Measurements from ENCODE around the gene KRTAP16-1.

KRTAP16-1 gene

DNA sequence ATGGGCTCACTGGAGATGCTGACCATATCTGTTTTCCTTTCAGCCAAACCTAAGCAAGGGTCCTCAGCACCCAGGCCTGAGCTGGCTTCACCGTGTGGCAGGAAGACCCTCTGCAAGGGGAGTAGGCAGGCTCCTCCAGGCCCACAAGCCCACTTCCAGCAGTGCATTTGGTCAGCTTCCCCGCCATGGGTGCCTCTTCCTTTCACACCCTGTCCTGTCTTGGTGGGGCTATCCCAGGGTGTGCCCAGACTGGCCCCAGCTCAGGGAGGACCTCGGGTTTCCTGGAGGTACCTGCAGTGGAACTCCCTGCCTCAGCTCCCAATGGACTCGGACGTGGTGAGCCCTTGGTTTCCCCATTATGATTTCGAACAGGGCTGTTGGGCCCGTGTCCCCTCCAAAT lies 19.1 kb upstream of the KRTAP16-1 start:
- DNase-seq = no peak

- no peak for DNase-seq
These were observed 18.5 kb upstream of the KRTAP16-1 start for GRCh38 chr17:41327411-41328120.

DNA sequence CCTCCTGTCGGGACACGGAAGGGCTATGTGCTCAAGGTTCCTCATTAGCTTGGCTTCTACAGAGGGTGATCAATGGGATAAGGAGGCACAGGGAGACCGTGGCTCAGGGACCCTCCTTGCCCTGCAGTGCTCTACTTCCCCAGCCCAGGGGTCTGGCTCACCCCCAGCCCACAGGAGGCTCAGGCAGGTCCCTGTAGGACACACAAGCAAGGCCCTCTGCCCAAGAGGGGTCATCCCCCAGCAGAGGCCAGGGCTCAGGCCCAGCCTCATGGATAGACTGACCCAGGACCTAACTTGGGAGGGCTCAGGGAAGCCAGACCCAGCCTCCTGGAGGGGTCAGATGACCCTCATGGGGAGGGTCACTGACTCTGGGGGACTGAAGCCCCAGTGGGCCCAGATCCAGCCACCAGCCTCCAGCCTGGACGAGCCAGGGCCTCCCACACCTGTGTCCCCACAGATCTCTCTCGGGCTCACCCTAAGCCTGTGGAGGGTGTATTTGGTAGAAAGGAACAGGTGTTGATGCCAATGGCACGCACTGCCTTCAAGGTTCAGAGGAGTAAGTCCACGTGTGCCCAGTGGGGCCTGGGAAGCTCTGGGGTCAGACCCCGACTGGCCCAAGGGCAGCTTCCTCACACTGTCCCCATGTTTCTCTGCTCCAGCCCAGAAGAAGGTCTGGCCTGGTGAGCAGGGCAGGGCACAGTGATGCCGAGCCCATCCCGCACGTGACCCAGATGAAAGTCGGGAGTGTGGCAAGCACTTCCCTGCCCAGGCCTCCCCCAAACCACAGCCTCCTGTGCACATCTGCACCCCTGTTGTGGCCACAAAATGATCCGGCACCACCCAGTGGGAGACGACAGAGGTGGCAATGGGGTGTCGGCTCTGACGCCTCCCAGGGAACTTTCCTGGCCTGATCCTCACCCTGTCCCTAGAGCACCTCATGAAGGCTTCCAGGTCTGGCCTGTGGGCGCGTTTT lies 17.4 kb upstream of the KRTAP16-1 start:
- no peak for DNase-seq

- DNase-seq = no peak
These were observed 16.5 kb upstream of the KRTAP16-1 start for GRCh38 chr17:41325611-41326010.

DNA sequence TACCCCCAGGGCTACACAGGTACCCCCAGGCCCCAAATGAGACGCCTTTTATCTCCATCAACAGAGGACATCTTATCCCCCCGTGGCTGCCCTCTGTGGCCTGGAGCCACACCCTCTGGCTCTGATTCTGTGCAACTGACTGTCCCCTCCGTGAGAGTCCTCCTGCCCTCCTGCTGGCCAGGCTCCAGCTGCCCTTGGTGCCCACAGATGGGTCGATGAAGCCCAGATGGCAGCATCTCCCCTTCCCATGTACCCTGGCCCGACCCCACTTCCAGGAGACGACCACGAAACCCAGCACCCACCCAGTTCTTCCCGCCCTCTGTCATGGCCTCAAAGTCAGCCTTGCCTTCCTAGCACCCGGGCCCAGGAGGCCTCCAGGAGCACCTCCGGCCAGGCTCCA lies 16.0 kb upstream of the KRTAP16-1 start:
- DNase-seq = no peak

GRCh38 chr17:41324180-41325075 lies 15.3 kb upstream of the KRTAP16-1 start:
- no peak for DNase-seq

GRCh38 chr17:41322903-41323895 lies 14.1 kb upstream of the KRTAP16-1 start:
- no peak for DNase-seq

GRCh38 chr17:41322094-41322902 lies 13.2 kb upstream of the KRTAP16-1 start:
- no peak for DNase-seq

DNA sequence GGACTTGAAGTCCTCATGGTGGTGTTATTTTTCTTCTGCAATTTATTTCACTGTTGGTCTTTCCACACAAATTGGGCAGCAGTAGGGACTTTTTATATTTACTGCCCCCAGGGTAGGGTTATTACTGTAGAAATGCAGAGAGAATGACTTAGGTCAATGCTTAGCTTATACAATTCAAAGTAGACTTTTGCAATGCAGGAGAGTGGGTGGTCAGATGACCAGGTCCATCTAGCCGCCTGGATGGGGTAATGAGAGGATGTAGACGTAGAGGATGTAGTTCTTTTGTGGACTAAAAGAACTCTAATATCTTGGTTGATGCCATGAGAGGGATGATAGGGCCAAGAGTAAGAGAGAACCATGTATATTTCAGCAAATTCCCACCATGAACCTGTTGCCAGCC lies 9.1 kb upstream of the KRTAP16-1 start:
- DNase-seq = no peak

DNA sequence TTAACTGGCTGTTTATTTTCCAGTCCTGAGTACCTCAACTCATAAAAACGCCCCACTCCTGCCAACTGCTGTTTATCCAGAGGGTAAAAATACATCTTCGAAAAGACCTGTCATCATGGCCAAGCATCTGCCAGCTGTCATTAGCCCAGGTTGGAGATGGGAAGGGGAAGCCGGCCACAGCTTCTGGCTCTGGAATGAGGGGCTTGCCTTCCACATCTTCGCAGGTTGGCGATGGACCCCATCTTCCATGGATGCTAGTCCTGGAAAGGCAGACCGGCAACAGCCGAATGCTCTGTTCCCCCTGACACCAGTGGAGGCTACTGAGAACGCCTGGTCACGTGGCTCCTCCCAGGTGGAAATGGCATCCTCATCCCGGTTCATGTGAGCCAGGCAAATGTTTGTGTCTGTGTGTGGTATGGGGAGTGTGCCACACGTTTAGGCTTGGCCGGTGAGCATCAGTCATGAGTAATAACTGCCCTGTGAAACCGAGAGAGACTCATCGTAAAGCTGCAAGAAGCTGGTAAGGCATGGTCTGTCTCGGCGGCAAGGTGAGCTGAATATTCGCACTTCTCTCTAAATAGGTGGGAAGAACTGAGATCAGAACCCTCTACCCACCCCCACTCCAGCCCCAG lies 6.8 kb upstream of the KRTAP16-1 start:
- DNase-seq = no peak

- DNase-seq = no peak
These were observed 6.2 kb upstream of the KRTAP16-1 start, which contains the start of gene KRTAP17-1 for GRCh38 chr17:41315204-41315794. TSS of gene KRTAP17-1 (minus strand) at chr17:41315710. CDS start at chr17:41315650, 60 bp downstream.

GRCh38 chr17:41311111-41311510 lies 2.0 kb upstream of the KRTAP16-1 start:
- no peak for DNase-seq

GRCh38 chr17:41308251-41308917 lies 725 bp downstream of the KRTAP16-1 start:
- DNase-seq = peak; percentile 70

DNA sequence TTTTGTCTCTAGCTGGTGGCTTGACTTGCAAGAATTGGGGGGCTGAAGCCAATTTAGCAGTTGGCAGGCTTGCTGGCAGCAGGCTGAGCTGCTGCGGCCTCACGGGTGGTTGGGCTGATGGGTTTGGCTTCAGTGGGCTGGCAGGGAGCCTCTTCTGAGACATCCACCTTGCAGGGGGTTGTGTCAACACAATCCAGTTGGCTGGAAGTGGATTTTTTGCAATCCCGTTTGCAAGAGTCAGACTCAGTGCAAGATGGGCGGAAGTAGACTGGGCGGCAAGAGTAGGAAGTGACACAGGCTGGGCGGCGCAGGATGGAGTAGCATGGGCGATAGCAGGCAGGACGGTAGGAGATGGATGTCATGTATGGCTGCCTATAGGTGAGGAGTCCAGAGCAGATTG lies 1.5 kb downstream of the KRTAP16-1 start:
- no peak for DNase-seq

GRCh38 chr17:41304091-41304490 lies 5.0 kb downstream of the KRTAP16-1 start:
- DNase-seq = no peak

DNA sequence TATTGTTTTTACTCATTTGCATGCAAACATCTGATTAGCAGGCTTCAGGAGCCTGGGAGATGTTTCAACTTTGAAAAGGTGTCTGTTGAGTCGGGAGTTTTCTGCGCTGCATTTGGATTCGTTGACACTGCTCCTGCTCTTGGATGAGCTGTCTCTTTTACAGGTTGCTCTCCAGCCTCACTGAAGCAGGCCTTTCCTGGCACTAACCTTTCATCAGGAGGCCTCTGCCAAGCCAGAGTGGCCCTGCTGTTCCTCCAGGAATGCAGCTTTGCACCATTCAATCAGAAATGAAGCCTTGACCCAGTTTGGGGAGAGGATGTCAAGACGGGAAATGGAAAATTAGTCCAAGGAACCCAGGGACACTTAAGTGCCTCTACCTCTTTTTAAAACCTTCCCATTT lies 6.1 kb downstream of the KRTAP16-1 start:
- DNase-seq = no peak

- DNase-seq = no peak
These were observed 6.9 kb downstream of the KRTAP16-1 start, which contains the start of gene KRTAP29-1 for GRCh38 chr17:41301916-41302901. TSS of gene KRTAP29-1 (minus strand) at chr17:41302851. CDS start at chr17:41302851, 0 bp downstream.

Data from activated CD4-positive, CD25-positive, alpha-beta regulatory T cell treated with anti-CD3 and anti-CD28 coated beads, Interleukin-2, amount 50 U/mL, for 72 hours (primary cell).